NCI-H2029 (cell line): ENCODE data around the gene SGTA.
A peak's percentile ranks its signal among the peaks of the same experiment; 100 is the strongest.

Source experiments
- DNase-seq: peaks from one replicate; lab custom pipeline; 2025; lab: John Stamatoyannopoulos, UW

The SGTA gene

DNA sequence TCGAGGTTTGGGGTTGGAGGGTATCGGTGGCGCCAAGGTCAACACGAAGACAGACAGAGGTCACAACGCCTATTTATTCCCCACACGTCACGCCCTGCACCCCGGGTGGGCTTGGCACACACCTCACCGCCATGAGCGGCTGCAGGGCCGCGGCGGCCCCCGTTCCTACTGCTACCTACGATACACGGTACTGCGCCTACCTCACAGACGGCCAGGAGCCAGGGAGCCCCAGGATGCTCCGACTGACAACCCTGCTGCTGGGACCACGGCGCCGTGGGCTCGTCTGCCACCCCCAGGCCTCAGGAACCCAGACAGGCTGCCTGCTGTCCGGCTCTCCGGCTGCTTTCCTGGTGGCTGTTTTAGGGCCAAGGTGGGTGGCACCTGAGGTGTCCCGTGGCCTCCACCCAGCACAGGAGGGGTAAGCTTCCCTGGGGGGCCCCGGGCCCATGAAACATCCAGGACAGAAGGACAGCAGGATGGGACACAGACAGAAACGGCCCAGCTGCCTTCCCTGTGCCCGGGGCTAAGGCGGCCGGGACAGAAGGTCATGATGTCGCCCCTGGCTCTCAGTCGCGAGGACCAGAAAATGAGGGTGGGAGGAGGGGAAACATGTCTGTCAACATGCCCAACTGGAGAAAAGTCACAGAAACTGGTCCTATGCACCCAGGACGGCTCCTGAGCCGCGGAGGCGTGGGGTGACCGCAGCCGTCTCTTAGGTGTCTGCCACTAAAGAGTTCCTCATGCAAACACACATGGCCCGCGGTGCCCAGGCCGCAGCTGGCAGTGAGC lies 28.2 kb downstream of the SGTA start:
- DNase-seq = no peak

DNA sequence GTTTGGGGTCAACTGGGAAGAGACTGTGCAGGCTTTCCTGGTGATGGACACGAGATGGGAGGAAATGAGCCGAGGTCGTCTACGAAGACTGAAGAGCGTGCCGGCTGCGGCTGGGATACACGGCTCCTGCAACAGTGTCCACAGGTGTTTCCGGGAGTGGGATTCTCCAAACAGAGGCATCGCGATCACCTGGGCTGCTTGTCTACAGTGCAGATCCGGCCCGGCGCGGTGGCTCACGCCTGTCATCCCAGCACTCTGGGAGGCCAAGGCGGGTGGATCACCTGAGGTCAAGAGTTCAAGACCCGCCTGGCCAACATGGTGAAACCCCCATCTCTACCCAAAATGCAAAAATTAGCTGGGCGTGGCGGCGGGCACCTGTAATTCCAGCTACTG lies 31.6 kb downstream of the SGTA start:
- DNase-seq = no peak

DNA sequence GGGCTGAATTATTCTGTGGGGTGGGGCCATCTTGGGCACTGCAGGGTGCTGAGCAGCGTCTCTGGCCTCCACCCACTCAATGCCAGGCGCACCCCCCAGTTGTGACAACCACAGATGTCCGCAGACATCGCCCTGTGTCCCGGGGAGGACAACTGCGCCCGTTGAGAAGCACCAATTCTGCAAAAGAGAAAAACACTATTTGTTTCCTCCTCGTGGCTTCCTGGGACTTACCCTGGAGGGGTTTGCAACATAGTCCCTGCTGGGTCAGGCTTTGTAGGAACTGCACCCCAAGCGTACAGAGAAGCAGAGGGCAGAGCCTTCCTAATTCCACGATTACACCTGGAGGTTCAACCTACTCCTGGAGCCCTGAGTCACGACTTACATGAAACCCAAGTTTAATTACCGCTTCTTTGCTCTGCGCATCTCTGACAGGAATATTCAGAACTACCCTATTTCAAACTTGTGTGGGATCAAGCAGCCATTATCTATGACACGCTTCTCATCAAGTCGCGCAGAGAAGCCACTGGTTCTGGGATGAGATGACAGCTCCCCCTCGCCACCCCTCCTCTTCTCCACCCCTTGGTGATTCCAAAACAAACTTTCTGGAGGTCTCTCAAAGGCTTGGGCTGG lies 32.1 kb downstream of the SGTA start:
- no peak for DNase-seq

DNA sequence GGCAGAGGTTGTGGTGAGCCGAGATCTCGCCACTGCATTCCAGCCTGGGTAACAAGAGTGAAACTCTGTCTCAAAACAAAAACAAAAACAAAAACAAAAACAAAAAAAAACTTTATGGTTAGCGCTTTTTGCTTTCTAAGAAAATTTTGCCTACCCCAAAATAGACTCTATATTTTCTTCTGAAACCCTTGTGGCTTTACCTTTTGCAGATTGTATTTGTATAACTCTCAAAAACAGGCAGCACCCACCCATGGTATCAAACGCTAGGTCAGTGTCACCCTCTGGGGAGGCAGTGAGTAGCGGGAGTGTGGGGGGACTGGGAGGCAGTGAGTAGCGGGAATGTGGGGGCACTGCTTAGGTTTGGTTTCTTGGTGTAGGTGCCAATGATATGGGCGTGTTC lies 35.7 kb downstream of the SGTA start:
- no peak for DNase-seq

DNA sequence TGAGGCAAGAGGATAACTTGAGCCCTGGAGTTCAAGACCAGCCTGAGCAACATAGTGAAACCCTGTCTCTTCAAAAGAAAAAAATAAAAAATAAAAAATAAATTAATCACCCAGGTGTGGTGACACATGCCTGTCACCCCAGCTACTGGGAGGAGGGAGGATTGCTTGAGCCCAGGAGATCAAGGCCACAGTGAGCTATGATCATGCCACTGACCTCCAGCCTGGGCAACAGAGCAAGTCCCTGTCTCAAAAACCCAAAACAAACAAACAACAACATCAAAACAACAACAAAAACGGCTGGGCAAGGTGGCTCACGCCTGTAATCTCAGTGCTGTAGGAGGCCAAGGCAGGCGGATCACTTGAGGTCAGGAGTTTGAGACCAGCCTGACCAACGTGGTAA lies 39.0 kb downstream of the SGTA start:
- DNase-seq = no peak

DNA sequence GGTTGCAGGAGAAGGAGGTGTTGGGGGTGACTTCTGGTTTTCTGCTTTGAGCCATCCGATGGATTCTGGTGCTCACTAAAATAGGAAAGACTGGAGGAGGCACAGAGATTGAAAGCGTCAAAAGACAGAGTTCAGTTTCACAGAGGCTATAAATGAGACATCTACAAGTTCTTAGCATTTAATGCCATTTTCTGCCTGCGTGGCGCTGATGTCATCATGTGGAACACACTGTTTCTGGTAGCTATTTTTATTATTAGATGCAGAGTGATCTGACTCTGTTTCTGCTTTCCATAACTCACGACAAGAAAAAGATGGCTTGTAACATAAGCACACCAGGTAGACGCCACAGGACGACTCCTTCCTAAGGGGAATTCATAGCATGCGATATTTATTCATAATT lies 40.0 kb downstream of the SGTA start:
- DNase-seq = no peak

DNA sequence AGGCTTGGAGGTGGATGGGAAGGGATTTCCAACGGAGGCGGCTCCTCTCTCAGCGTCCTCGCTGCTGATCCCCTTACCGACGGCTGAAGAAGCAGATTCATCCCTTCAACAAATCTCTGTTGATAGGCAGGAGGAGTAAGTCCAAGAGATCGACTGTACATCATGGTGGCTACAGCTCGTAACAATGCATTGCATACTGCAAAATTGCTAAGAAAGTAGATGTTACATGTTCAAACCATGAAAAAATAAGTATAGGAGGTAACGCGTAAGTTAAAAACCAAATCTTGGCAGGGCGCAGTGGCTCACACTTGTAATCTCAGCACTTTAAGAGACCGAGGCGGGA lies 42.8 kb downstream of the SGTA start:
- no peak for DNase-seq

DNA sequence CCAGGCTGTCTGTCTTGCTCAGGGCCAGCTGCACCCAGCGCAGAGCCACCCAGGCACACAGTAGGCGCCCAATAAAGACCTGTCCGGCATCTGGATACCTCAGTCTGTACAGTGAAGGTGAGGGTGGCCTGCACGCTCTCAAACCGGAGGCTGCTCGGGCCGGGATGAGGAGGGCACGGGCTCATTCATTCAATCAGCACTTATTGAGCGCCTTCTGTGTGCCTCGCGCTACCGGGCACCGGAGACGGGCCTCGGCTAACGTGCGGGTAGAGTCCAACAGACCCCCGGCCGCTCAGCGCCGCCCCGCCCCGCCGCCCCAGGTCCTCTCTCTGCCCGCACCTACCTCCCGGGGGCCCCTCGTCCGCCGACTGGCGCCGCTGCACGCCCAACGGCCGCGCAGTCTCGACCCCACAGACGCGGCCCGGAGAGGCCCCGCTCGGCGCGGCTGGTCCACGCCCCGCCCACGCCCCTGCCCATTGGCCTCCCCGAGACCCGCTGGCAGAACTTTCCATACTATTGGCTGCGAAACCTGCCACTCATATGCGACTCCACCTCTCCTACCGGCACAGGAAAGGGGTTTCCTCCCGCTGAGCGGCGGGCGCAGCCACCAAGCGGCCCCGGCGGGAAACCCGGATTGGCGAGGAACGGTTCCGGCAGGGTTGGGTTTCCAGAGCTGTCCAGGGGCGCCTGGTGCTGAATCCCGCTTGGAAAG lies 43.3 kb downstream of the SGTA start, which contains the start of gene SLC39A3:
TSS of gene SLC39A3 (minus strand) at position 416 of the 712 bp plus-strand sequence. CDS start 2,760 bp downstream, outside the sequence.
- peak; percentile 94 for DNase-seq

DNA sequence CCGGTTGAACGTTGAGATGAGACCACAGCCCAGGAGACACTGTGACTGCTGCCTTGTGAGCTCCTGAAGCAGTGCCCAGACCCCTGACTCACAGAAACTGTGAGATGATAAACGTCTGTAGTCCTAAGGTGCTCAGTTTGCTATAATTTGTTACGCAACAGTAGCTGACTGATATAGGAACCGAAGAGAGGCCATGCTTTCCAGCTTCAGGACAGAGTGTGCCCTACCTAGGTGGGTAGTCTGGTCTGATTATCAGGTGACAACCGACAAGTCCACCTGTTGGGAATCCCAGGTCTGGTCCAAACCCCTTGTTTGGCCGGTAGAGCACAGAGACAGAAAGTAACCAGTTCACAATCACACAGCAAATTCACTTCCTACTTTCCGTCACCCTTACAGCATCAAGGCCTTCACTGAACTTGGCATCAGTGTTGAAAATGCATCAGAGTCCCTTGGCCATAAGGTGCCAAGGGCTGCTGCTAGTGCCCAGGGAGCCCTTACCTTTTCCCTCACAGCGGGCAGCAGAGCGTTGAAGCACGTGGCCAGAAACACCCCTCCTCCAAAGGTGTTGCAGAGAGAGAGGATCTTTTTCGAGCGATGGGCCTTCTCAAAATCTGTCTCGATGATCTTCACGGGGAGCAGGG lies 46.4 kb downstream of the SGTA start:
- DNase-seq = no peak

DNA sequence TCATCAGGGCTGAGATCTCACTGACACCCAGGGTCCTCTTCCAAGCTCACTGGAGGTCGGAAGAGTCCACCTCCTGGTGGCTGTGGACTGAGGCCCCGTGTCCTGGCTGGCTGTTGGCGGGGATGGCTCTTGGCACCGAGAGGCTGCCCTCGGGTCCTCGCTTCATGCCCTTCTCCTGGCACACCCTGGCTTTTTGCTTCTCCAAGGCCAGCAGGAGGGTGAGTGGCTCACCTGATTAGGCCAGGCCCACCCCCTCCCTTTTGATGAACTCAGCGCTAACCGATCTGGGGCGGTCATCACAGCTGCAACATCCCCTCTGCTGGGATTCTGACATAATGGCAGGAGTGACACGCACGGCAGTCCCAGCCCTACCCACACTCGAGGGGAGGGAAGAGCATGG lies 47.7 kb downstream of the SGTA start:
- DNase-seq = no peak

DNA sequence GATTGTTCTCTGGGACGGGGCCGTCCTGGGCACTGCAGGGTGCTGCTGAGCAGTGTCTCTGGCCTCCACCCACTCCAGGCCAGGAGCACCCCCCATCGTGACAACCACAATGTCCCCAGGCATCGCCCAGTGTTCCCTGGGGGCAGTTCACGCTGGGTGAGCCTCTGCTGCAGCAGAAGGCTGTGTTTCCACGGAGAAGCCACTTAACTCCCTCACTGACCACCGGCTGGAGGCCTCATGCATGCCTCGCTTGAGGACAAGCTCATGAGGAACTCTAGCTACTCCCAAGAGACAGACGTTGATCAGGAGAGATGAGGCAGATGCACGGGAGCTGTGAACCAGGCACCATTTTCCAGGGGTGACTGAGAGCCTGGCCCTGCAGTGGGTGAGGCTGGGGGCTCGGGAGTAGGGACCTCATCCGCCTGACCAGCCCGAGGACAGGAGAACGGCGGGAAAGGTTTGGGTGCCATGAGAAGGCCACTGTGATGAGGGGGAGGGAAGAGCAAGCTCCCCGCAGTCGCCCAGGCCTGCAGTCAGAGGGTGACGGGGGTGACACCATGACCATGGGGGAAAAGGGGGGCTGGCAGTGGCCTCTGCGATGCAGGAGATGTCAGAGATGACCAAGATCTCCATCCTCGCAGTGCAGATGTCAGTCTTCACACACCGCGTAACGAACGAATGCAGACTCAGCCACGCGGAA lies 48.3 kb downstream of the SGTA start:
- no peak for DNase-seq

DNA sequence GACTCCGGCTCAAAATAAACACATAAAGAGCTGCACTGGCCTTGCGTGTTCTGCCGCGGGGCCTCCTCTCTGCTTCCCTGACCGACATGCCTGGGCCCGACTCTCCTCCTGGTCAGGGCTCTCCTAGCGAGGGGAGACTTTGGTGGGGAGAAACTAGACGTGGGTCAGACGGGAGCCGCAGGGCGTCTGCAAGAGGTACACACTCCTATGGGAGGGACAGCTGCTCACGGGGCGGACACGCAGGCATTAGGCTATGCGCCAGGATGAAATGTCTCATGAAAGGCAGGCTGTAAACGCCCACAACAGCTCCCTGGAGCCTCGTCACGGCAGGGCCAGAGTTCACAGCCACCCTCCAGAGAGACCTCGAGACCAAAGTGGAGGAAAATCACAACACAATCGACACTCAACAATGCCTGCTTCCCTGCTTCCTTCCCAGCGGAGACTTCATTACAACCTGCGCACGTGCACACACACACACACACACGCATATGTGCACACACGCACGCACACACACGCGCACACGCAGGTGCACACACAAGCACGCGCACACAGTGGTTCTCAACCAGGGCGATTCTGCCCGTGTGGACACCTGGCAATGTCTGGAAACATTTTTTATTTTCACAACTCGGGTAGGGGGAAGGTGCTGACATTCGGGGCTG lies 49.0 kb downstream of the SGTA start:
- DNase-seq = no peak

DNA sequence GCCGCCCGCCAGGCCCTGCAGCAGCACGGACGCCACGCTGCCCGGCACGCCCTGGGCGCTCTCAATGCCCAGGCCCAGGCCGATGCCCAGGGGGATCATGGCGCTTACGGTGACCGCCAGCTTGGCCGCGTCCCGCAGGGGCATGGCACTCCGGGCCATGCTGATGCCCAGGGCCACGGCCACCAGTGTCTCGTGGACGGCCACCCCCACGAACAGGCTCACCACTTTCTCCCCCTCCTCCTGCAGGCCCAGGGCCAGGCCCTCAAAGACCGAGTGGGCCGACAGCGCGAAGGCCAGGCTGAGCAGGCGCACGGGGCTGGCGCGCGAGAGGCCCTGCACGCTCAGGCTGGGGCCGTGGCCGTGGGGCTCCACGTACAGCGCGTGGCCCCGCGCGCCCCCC lies 50.2 kb downstream of the SGTA start:
- DNase-seq = no peak

DNA sequence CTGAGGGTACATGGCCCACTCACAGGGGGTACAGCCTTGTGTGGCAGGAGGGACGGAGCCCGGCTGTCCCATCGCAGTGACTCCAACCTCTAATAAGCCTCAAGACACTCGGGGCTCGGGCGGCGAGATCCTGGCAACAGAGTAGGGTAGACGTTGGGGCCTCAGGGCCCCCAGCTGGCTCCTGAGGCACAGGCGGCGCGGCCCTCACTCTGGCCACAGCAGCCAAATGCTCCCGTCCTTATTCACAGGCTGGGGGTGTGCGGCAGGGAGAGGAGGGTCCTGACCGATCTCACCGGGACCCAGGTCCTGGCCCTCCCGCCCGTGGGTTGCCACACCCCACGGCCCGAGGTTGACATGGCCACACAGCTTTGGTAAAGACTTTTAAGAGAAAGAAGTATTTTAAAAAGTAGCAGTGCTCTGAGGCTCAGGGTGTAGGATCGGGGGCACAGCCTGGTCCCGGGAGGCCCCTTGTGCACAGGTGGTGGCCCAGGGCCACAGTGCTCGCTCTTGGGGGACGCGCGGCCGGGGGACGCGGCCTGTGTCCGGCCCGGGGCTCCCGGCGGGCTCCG lies 50.8 kb downstream of the SGTA start:
- DNase-seq = no peak

DNA sequence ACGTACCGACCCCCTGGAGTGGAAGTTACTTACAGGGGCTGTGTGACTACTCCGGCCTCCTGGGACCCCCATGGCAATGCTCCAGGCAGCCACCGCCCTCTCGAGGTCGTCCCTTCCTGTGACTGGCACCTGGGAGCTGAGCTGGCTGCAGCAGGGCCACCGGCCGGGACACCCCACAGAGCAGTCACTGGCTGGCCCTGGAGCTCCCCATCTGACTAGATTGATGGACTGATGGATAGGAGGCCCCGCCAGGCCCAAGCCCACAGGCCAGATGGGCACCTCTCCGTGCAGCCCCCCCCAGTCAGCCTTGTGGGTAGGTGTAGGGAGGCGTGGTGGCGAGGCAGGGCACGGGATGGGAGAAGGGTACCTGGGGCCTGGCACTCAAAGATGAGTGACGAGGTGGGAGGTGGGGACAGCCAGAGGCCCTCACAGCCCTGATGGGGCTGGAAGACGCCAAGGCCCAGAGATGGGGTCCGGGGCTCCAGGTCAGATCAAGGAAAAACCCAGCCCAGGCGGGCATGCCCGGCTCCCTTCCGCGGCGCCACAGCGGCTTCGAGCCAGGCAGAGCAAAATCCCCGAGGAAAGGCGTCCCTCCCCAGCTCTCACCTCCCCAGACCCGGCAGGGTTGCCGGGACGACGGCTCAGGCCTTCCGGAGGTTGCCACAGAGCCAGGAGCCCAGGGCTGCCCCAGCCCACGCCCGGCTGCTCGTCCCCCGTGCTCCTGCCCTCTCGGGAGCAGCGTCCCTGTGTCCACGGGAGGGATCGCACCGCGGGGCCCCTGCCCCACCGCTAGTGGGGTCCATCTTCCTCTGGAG lies 51.7 kb downstream of the SGTA start:
- DNase-seq = no peak

DNA sequence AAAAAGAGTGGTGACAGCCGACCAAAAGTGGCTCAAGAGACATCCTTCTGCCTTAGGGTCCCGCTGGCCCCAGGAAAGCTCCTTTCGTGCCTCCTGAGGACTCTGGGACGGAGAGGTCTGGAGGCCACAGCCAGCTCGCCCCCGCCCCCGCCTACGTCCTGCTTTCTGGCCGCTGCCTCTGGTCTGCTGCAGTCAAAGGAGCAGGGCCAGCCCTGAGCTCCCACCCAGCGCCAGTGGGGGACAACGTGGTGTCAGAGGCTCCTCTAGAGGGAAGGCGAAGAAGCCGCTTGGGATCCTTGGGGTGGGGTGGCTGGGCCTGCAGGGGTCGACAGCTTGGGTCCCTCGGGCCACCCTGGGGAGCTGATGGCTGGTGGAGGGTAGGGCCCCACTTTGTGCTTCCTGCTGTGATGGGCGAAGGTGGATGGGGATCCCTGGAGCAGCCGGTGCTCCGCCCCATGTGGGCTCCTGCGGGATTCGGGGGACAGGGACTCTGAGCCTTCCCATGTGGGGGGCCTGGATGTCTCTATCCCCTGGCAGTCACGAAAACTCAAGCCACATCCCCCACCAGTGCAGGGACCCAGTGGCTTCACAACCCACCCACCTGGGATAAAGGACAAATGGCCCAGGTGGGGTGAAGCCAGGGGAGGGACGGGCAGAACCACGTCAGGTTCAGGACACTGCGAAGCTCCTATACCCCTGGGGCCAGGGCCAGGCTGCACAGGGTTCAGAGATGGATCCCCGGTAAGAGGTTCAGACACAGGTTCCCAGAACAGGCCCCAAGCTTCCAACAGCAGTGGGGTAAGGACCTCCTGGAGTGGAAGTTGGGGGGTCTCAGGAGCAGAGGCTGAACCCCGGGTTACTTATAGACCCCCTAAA lies 52.9 kb downstream of the SGTA start:
- DNase-seq = no peak

DNA sequence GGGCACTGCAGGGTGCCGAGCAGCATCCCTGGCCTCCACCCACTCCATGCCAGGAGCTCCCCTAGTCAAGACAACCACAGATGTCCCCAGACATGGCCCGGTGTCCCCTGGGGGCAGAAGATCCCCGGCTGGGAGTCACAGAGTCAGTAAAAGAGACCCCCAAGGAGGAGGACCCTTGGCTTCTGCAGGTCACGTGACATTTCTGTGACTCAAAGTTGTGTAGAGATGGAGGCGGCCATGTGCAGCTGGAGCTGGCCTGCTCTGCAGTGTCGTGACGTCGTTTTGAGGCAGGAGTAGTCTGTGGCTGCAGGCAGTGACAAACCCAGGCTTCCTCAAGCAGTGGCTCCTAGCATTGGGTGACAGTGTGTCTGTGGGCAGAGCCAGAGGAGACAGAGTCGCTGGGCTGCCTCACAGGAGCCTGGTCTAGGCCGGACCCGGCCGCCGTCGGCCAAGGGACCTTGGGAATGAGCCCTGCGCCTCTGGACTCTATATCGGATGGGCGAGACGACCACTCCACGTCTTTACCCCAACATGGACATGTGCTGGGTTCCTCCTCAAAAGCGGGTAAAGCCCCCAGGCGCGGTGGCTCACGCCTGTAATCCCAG lies 54.2 kb downstream of the SGTA start:
- no peak for DNase-seq

DNA sequence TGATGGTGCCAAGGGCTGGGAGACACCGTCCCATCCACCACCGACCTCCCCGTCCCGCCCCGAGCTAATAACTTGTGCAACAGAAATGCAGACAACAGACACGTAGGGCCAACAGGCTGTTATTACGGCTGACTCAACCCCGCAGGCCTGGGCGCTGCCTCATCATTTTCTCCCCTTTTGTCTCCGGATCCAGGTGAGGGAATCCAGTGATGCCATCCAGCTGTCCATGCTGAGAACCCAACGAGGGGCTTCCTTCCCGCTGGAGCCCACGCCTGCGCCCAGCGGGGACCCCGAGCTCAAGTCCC lies 55.5 kb downstream of the SGTA start:
- no peak for DNase-seq
